HepG2 (cell line): ENCODE measurements around the gene IFT43.

Experiments
- CHD4 ChIP-seq: fragments of 200-600 bp; sonication (generic); IDR thresholded peaks from 2 replicates; pipeline ENCODE4 v1.7.0; 2017; ENCODE audit warnings: mild to moderate bottlenecking, low read length, borderline replicate concordance
- FOXJ3 ChIP-seq: sonication (generic); formaldehyde crosslinking; IDR thresholded peaks from 2 replicates; pipeline ENCODE4 v1.4.0; 2020; ENCODE audit warnings: missing genetic modification reagents, mild to moderate bottlenecking, borderline replicate concordance
- NCOA2 ChIP-seq: sonication (generic); formaldehyde crosslinking; IDR thresholded peaks from 2 replicates; pipeline ENCODE4 v1.8.0; 2022; ENCODE audit warnings: inconsistent platforms
- USF2 ChIP-seq, 2 experiments: sonication (generic) in 1 of 2; formaldehyde crosslinking in 1 of 2; IDR thresholded peaks; 2 replicates each; pipeline versions ENCODE4 v1.5.1 to v1.6.1; 2011 to 2020; ENCODE audit warnings: borderline replicate concordance in 1 of 2, low read depth in 1 of 2, low read length in 1 of 2, mild to moderate bottlenecking in 1 of 2, missing genetic modification reagents in 1 of 2, moderate library complexity in 1 of 2

DNA sequence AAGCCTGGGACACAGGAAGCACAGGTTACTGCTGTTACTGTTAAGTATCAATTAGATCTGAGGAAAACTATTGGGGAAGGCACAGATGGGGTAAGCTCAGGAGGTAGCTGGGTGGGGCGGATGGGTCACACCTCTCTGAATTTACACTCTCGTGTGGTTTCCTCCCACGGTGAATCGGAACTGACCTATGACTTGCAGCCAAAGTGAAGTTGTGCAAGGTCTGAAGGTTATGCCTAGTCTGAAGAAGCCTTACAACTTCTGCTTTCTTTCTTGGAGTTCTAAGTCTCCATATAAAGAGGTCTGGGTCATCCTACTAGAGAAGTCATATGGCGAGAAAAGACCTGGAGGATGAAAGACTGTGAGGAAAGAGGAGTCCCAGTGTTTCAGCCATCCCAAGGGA is 140.5 kb downstream of the IFT43 start:
- TF ChIP-seq FOXJ3 (CRISPR knock-in tag) = no peak
- TF ChIP-seq CHD4 = no peak
- TF ChIP-seq NCOA2 = no peak
- TF ChIP-seq USF2 (IDR thresholded peaks at IDR 0.05; ENCODE audit: low read depth, low read length) = no peak
- TF ChIP-seq USF2 (CRISPR knock-in tag; IDR thresholded peaks at IDR 0.05; ENCODE audit: borderline replicate concordance) = no peak
